BE2C (cell line): ENCODE data around the gene CARD9.

Experiments used
- DNase-seq: peaks from one replicate; pipeline ENCODE4 v3.0.0-alpha.2; 2020
- H3K27me3 ChIP-seq: fragments of 250-450 bp; sonication (Bioruptor Pico); 2 replicates; pipeline ENCODE4 v1.5.1; 2020; ENCODE audit warnings: mild to moderate bottlenecking
- H3K36me3 ChIP-seq: fragments of 250-450 bp; sonication (Bioruptor Pico); 2 replicates; pipeline ENCODE4 v1.5.1; 2020; ENCODE audit warnings: mild to moderate bottlenecking
- H3K4me1 ChIP-seq: fragments of 250-450 bp; sonication (Bioruptor Pico); 2 replicates; pipeline ENCODE4 v1.5.1; 2020
- H3K4me3 ChIP-seq: 2 replicates; pipeline ENCODE4 v1.5.1; 2011; ENCODE audit warnings: low read depth, low read length
- H3K9me3 ChIP-seq: fragments of 250-450 bp; sonication (Bioruptor Pico); 2 replicates; pipeline ENCODE4 v1.5.1; 2020
- CTCF ChIP-seq: IDR thresholded peaks from 2 replicates; pipeline ENCODE4 v1.5.1; 2012; ENCODE audit warnings: mild to moderate bottlenecking, low read depth, low read length

The CARD9 gene

DNA sequence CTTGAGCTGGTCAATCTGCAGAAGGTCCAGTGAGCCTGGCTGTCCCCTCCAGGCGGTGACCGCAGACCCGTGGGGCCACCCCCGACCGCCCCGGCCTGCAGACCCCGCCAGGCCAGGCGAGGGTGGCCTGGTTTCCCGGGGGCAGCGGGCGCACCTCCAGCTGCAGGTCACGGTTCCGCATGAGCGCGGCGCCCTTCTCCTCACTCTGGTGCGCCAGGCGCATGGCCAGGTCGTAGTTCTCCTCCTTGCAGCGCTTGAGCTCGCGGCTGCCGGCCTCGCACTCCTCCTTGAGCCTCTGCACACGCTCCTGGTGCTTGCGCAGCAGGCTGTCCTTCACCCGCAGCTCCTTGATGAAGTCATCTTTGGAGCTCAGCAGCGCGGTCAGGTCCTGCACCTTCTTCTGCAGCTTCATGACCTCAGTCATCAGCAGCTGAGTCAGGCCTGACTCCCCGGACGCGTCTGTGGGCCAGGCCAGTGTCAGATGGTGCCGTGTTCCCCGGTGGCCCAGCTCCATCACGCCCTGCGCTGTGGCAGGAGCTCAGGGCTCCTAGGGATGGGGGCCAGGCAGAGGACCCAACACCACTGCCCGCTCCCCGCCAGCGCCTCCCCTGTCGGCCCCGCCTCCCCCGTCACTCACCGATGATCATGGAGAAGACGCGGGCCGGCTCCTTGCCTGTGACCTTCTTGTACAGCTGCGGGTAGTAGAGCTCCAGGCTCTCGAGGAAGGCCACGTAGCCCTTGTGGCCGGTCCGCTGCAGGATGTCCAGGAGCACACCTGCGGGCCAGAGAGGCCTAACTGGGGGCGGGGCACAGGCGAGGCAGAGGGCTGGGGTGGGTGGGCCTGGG lies 2.6 kb downstream of the CARD9 start:
- Histone ChIP-seq H3K9me3 (no peaks in the 10 kb centered on the region), H3K36me3 (peaks cover 16% of the 10 kb centered on the region), H3K4me1 (peaks cover 18% of the 10 kb centered on the region), H3K27me3 (no peaks in the 10 kb centered on the region), H3K4me3 (no peak overlapping the region)
- TF ChIP-seq CTCF = no peak
- no peak for DNase-seq

DNA sequence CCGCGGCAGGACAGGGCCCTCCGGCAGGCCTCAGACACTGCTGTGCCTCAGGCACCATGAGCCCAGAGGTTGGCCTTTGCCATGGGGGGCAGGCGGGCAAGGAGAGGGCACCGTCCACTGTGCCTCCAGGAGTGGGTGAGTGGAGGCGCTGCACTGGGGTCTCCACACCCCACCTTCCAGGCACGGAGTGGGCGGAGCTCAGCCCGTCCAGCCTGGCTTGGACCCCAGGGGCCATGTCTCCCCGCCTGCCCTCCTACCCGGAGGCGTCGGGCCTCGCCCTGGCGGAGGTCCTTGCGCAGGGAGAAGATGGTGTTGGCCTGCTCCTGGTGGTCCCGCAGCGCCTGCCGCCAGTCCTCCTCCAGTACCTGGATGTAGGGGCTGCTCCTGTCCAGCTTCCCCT lies 3.4 kb downstream of the CARD9 start:
- Histone ChIP-seq H3K9me3 (no peaks in the 10 kb centered on the region), H3K36me3 (peaks cover 7% of the 10 kb centered on the region), H3K27me3 (no peaks in the 10 kb centered on the region), H3K4me1 (peaks cover 23% of the 10 kb centered on the region), H3K4me3 (no peak overlapping the region)
- no peak for DNase-seq
- TF ChIP-seq CTCF = no peak

DNA sequence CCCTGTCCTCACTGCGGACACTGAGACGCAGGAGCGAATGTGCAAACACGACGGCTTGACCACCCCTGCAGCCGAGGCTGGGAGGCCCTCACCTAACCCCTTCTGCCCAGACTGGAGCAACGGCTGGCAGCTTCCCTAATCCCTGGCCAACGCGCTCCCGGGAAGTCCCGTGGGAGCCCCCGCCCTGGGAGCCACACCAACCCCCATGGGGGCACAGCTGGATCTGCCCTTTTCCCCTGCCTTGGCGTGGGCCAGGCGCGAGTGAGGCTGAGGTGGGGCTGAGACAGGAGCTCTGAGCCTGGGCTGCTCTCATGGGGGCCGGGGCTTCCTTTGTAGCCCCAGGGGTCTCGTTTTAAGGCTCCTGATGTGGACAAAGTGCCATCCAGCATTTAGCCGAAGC lies 5.3 kb downstream of the CARD9 start:
- H3K9me3 ChIP-seq = no peaks in the 10 kb centered on the region
- TF ChIP-seq CTCF = no peak
- peaks cover 28% of the 10 kb centered on the region for H3K4me1 ChIP-seq
- no peak overlapping the region for H3K4me3 ChIP-seq
- H3K36me3 ChIP-seq = peaks cover 9% of the 10 kb centered on the region
- no peaks in the 10 kb centered on the region for H3K27me3 ChIP-seq
- no peak for DNase-seq

- Histone ChIP-seq H3K4me3 (no peak overlapping the region), H3K36me3 (peaks cover 9% of the 10 kb centered on the region), H3K4me1 (peaks cover 25% of the 10 kb centered on the region), H3K27me3 (no peaks in the 10 kb centered on the region), H3K9me3 (no peaks in the 10 kb centered on the region)
- no peak for TF ChIP-seq CTCF
- no peak for DNase-seq
Measured at GRCh38 chr9:136367296-136368145, 5.9 kb downstream of the CARD9 start.

- Histone ChIP-seq H3K36me3 (peaks cover 9% of the 10 kb centered on the region), H3K9me3 (no peaks in the 10 kb centered on the region), H3K4me3 (no peak overlapping the region), H3K4me1 (peaks cover 29% of the 10 kb centered on the region), H3K27me3 (no peaks in the 10 kb centered on the region)
- TF ChIP-seq CTCF = no peak
- no peak for DNase-seq
Measured at GRCh38 chr9:136366826-136367225, 6.6 kb downstream of the CARD9 start.
